Uterus (tissue), 4 donors: ENCODE measurements around the gene B3GALT2. TPM values are rescaled to one million over a fixed set of nuclear protein-coding genes. Genes with fewer than 3 reads are reported as not detected.

Source experiments
- DNase-seq, 2 donors: peaks; one replicate each; pipeline ENCODE4 v3.0.0-alpha.2; 2019 to 2020
- H3K27ac ChIP-seq, 2 donors: fragments of 200-600 bp; sonication (generic); 1 replicate in 1 of 2; 2 replicates in 1 of 2; pipeline ENCODE4 v1.5.1; 2016 to 2018
- H3K27me3 ChIP-seq, 2 donors: fragments of 200-600 bp; sonication (generic); one replicate each; pipeline ENCODE4 v1.5.1; 2018 to 2019; ENCODE audit warnings: control low read depth in 1 of 2
- H3K36me3 ChIP-seq, 2 donors: fragments of 200-600 bp; sonication (generic); one replicate each; pipeline ENCODE4 v1.5.1; 2019; ENCODE audit warnings: control low read depth in 1 of 2
- H3K4me1 ChIP-seq, 2 donors: fragments of 200-600 bp; sonication (generic); one replicate each; pipeline ENCODE4 v1.5.1; 2018 to 2019; ENCODE audit warnings: control low read depth in 1 of 2
- H3K4me3 ChIP-seq, 2 donors: fragments of 200-600 bp; sonication (generic); 1 replicate in 1 of 2; 2 replicates in 1 of 2; pipeline ENCODE4 v1.5.1; 2018 to 2019; ENCODE audit warnings: mild to moderate bottlenecking in 1 of 2
- H3K9me3 ChIP-seq, 2 donors: fragments of 200-600 bp; sonication (generic); one replicate each; pipeline ENCODE4 v1.5.1; 2019; ENCODE audit warnings: control low read depth in 1 of 2
- POLR2A ChIP-seq, 2 donors: fragments of 450-650 bp; IDR thresholded peaks; one replicate each; pipeline ENCODE4 v1.6.1; 2016; ENCODE audit warnings: antibody characterized with exemption in 2 of 2, mild to moderate bottlenecking in 1 of 2, moderate library complexity in 1 of 2
- intact Hi-C: fragments of 100-400 bp; cut with DNase I; formaldehyde crosslinking; loops from one replicate; pipeline ENCODE4 v1.15.1; 2023; ENCODE audit warnings: low total_unique reads
- total RNA-seq, 4 donors: library from RNA; depleted of rRNA in 3 of 4; stranded (reverse); fragments of >200 nt in 3 of 4; gene quantifications; one replicate each; pipeline versions ENCODE4 v1.1.0 to v1.2.4, GENCODE V29; 2014 to 2023
- TF ChIP-seq, protein P1 (sequence below), 4 experiments: fragments of 200-600 bp in 2 of 4; fragments of 450-650 bp in 2 of 4; sonication (generic) in 2 of 4; IDR thresholded peaks; one replicate each; pipeline ENCODE4 v1.5.1; 2016 to 2019; ENCODE audit warnings: antibody characterized with exemption in 4 of 4, mild to moderate bottlenecking in 2 of 4, moderate library complexity in 1 of 4
- donor health status: DM: yes; HTN: yes; CAD: no.

The B3GALT2 gene
- total RNA-seq, 4 donors from 2014 or later: 0.21 to 4.1 TPM; not detected in 2

DNA sequence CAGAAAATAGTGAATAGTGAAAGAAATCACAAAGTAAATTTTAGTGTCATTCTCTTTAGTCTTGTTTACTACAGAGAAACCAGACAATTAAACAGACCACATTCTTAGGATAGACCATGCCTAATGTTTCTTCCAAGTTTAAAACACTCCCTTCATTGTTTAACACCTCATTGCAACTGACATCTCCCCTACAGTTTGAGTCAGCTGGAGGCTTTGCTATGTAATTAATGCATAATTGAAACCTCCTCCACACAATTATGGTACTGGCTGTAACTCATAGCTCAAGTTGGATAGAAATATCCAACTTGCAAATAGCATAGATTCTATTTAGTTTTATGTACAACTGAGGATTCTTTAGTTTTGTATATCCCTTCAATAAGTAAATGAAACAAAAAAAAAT, 35.2 kb upstream of the B3GALT2 start:
- TF ChIP-seq POLR2A (IDR thresholded peaks at IDR 0.05): no peak
- TF ChIP-seq, protein P1, sequence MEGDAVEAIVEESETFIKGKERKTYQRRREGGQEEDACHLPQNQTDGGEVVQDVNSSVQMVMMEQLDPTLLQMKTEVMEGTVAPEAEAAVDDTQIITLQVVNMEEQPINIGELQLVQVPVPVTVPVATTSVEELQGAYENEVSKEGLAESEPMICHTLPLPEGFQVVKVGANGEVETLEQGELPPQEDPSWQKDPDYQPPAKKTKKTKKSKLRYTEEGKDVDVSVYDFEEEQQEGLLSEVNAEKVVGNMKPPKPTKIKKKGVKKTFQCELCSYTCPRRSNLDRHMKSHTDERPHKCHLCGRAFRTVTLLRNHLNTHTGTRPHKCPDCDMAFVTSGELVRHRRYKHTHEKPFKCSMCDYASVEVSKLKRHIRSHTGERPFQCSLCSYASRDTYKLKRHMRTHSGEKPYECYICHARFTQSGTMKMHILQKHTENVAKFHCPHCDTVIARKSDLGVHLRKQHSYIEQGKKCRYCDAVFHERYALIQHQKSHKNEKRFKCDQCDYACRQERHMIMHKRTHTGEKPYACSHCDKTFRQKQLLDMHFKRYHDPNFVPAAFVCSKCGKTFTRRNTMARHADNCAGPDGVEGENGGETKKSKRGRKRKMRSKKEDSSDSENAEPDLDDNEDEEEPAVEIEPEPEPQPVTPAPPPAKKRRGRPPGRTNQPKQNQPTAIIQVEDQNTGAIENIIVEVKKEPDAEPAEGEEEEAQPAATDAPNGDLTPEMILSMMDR (IDR thresholded peaks at IDR 0.05): no peak
- Histone ChIP-seq H3K36me3 (no peaks in the 10 kb centered on the region), H3K4me3 (no peak overlapping the region), H3K4me1 (no peaks in the 10 kb centered on the region), H3K27me3 (no peaks in the 10 kb centered on the region), H3K9me3 (no peaks in the 10 kb centered on the region), H3K27ac (no peak overlapping the region)
- intact Hi-C loops: no loop called here
- no peak for DNase-seq

DNA sequence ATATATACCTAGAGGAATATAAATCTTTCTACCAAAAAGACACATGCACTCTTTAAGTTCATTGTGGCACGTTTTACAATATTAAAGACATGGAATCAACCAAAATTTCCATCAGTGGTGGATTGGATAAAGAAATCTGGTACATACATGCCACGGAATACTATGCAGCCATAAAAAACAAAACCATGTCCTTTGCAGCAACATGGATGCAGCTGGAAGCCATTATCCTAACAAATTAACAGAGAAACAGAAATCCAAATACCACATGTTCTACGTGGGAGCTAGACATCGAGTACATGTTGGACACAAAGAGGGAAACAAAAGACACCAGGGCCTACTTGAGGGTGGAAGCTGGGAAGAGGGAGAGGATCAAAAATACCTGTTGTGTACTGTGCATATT, 33.0 kb upstream of the B3GALT2 start:
- no peaks in the 10 kb centered on the region for H3K27me3 ChIP-seq
- intact Hi-C loops: no loop called here
- TF ChIP-seq, protein P1 (IDR thresholded peaks at IDR 0.05): no peak
- no peak for TF ChIP-seq POLR2A (IDR thresholded peaks at IDR 0.05)
- H3K36me3 ChIP-seq: no peaks in the 10 kb centered on the region
- H3K4me1 ChIP-seq: no peaks in the 10 kb centered on the region
- H3K9me3 ChIP-seq: no peaks in the 10 kb centered on the region
- no peak overlapping the region for H3K4me3 ChIP-seq
- DNase-seq: no peak
- H3K27ac ChIP-seq: no peak overlapping the region

DNA sequence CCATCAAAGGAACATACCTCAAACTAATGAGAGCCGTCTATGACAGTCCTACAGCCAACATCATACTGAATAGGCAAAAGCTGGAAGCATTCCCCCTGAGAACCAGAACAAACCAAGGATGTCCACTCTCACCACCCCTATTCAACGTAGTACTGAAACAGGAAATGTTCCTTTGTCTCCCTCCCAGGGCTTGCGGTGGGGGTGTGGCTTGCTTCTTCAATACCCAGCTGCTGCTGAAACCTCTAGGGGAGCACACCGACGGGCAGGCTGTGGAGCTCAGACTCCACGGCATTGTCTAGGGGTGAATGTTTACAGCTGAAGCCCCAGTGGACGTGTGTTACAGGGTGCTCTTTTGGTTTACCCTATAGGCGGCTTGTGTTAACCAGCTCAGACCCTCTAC, 30.5 kb upstream of the B3GALT2 start:
- no peak overlapping the region for H3K27ac ChIP-seq
- H3K9me3 ChIP-seq: no peaks in the 10 kb centered on the region
- H3K4me1 ChIP-seq: no peaks in the 10 kb centered on the region
- intact Hi-C loops: no loop called here
- DNase-seq: no peak
- H3K27me3 ChIP-seq: no peaks in the 10 kb centered on the region
- no peak overlapping the region for H3K4me3 ChIP-seq
- no peaks in the 10 kb centered on the region for H3K36me3 ChIP-seq
- no peak for TF ChIP-seq POLR2A (IDR thresholded peaks at IDR 0.05)
- TF ChIP-seq, protein P1 (IDR thresholded peaks at IDR 0.05): no peak

DNA sequence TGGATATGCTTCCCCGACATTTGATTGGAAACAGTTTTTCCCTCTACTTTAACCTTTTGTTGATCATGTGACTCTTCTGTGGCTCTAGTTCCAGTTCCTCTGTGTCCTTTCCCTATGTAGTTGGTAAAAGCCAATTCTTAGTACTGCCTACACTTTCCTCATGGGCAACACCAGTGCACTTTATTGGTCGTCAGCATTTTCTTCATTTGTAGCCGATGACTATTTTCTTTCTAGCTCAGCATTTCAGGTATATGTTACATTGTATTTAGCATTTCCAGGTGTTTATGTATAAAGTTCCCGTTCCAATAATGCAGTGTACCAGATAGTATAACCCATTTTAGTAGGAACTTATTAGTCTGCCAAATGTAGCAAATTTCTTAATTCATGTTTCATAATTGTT, 27.6 kb upstream of the B3GALT2 start:
- TF ChIP-seq, protein P1 (IDR thresholded peaks at IDR 0.05): no peak
- TF ChIP-seq POLR2A (IDR thresholded peaks at IDR 0.05): no peak
- Histone ChIP-seq H3K9me3 (no peaks in the 10 kb centered on the region), H3K27me3 (no peaks in the 10 kb centered on the region), H3K27ac (no peak overlapping the region), H3K4me1 (no peaks in the 10 kb centered on the region), H3K4me3 (no peak overlapping the region), H3K36me3 (no peaks in the 10 kb centered on the region)
- intact Hi-C loops: no loop called here
- no peak for DNase-seq

DNA sequence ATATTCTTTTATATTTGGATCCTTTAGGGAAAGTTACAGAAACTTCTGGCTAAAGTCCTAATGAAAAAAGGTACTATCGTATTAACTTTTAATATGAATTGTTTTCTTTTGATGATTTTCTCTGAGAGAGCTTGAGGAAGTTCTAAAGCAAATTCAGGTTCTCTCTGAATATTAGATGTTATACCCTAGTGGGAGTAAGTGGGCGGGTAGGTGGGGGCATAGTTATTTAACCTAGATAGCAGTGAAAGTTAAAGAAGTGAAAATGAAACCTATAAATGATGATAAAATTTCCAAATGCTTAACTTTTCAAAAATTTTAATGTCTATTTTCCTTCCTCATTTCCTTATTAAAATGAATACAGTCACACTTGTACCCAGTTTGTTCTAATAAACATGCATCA, 26.2 kb upstream of the B3GALT2 start:
- H3K4me1 ChIP-seq: no peaks in the 10 kb centered on the region
- no peaks in the 10 kb centered on the region for H3K36me3 ChIP-seq
- H3K27ac ChIP-seq: no peak overlapping the region
- intact Hi-C loops: no loop called here
- no peaks in the 10 kb centered on the region for H3K27me3 ChIP-seq
- TF ChIP-seq, protein P1 (IDR thresholded peaks at IDR 0.05): no peak
- no peak for TF ChIP-seq POLR2A (IDR thresholded peaks at IDR 0.05)
- no peak for DNase-seq
- no peak overlapping the region for H3K4me3 ChIP-seq
- H3K9me3 ChIP-seq: no peaks in the 10 kb centered on the region
